ENCODE data around the gene SRGAP3.

Gene SRGAP3

DNA sequence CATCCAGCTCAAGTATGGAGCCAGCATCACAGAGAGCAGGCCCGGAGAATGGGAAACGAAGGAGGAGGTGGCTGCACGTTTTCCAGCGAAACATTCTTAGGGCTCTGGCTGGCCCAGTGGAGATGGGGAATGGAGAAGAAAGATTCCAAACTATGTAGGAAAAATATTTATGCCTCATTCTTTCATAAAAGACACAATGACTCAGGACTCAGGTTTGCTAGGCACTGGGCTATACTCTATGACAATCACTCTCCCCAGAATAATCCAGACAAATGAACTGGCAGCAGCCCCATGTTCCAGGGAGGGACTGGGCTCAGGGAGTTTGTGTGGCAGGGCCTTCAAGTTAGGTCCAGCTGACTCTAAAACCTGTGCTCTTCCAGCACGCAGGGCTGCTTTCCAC is 175.4 kb downstream of the SRGAP3 start:
- H3F3A ChIP-seq (ENCODE audit: low read depth): no peaks in the 10 kb centered on the region
- no peaks in the 10 kb centered on the region for H4K20me1 ChIP-seq (ENCODE audit: insufficient read depth, low read length, poor library complexity, severe bottlenecking)
- no peaks in the 10 kb centered on the region for H3K79me2 ChIP-seq (ENCODE audit: insufficient read depth, low read length)
- no peak overlapping the region for H2AFZ ChIP-seq (ENCODE audit: low read length)
- no peaks in the 10 kb centered on the region for H3K27me3 ChIP-seq (ENCODE audit: insufficient read depth, low read length, poor library complexity, severe bottlenecking)
- no peaks in the 10 kb centered on the region for H3K4me1 ChIP-seq (ENCODE audit: insufficient read depth, low read length, poor library complexity, severe bottlenecking)
- no peak overlapping the region for H3K9ac ChIP-seq (ENCODE audit: low read depth, low read length, poor library complexity, severe bottlenecking)
- no peaks in the 10 kb centered on the region for H3K9me3 ChIP-seq (ENCODE audit: insufficient read depth, low read depth, low read length)
- H3K9me2 ChIP-seq (replicated peaks; ENCODE audit: low read depth, low read length): no peaks in the 10 kb centered on the region
- H3K4me3 ChIP-seq (ENCODE audit: low read length, poor library complexity, severe bottlenecking): no peak overlapping the region
- no peak overlapping the region for H3K4me2 ChIP-seq (ENCODE audit: low read depth, low read length, poor library complexity, severe bottlenecking)
- TF ChIP-seq EZH2phosphoT487 (IDR thresholded peaks at IDR 0.05; ENCODE audit: borderline replicate concordance): no peak
- TF ChIP-seq, protein P1, sequence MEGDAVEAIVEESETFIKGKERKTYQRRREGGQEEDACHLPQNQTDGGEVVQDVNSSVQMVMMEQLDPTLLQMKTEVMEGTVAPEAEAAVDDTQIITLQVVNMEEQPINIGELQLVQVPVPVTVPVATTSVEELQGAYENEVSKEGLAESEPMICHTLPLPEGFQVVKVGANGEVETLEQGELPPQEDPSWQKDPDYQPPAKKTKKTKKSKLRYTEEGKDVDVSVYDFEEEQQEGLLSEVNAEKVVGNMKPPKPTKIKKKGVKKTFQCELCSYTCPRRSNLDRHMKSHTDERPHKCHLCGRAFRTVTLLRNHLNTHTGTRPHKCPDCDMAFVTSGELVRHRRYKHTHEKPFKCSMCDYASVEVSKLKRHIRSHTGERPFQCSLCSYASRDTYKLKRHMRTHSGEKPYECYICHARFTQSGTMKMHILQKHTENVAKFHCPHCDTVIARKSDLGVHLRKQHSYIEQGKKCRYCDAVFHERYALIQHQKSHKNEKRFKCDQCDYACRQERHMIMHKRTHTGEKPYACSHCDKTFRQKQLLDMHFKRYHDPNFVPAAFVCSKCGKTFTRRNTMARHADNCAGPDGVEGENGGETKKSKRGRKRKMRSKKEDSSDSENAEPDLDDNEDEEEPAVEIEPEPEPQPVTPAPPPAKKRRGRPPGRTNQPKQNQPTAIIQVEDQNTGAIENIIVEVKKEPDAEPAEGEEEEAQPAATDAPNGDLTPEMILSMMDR (conservative IDR thresholded peaks at IDR 0.05; ENCODE audit: low read length): no peak
- H3K36me3 ChIP-seq (ENCODE audit: insufficient read depth, low read length): no peaks in the 10 kb centered on the region; the same call in 1 of the 2 replicates

DNA sequence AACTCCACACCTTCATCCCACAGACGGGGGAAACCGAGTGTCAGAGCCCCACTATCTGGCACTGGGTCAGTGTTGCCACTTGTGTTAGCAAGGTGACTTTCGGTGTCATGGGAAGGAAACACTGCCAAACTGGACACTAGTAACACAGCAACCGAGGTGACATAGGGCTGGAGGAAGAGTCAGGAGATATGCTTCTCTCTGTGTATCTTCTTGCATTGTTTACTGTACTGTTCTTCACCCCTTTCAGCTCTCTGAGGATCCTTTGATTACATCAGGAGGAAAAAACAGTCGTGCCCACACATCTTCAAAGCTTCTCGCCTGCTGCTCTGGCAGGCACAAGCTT is 176.8 kb downstream of the SRGAP3 start:
- no peak overlapping the region for H3K9ac ChIP-seq (ENCODE audit: low read depth, low read length, poor library complexity, severe bottlenecking)
- no peaks in the 10 kb centered on the region for H4K20me1 ChIP-seq (ENCODE audit: insufficient read depth, low read length, poor library complexity, severe bottlenecking)
- no peaks in the 10 kb centered on the region for H3F3A ChIP-seq (ENCODE audit: low read depth)
- H2AFZ ChIP-seq (ENCODE audit: low read length): no peak overlapping the region
- H3K27me3 ChIP-seq (ENCODE audit: insufficient read depth, low read length, poor library complexity, severe bottlenecking): no peaks in the 10 kb centered on the region
- no peak overlapping the region for H3K4me3 ChIP-seq (ENCODE audit: low read length, poor library complexity, severe bottlenecking)
- no peak overlapping the region for H3K4me2 ChIP-seq (ENCODE audit: low read depth, low read length, poor library complexity, severe bottlenecking)
- H3K9me3 ChIP-seq (ENCODE audit: insufficient read depth, low read depth, low read length): no peaks in the 10 kb centered on the region
- TF ChIP-seq, protein P1 (conservative IDR thresholded peaks at IDR 0.05; ENCODE audit: low read length): no peak
- no peak for TF ChIP-seq EZH2phosphoT487 (IDR thresholded peaks at IDR 0.05; ENCODE audit: borderline replicate concordance)
- no peaks in the 10 kb centered on the region for H3K9me2 ChIP-seq (replicated peaks; ENCODE audit: low read depth, low read length)
- H3K4me1 ChIP-seq (ENCODE audit: insufficient read depth, low read length, poor library complexity, severe bottlenecking): no peaks in the 10 kb centered on the region
- H3K79me2 ChIP-seq (ENCODE audit: insufficient read depth, low read length): no peaks in the 10 kb centered on the region
- H3K36me3 ChIP-seq (ENCODE audit: insufficient read depth, low read length): no peaks in the 10 kb centered on the region; the same call in 1 of the 2 replicates

DNA sequence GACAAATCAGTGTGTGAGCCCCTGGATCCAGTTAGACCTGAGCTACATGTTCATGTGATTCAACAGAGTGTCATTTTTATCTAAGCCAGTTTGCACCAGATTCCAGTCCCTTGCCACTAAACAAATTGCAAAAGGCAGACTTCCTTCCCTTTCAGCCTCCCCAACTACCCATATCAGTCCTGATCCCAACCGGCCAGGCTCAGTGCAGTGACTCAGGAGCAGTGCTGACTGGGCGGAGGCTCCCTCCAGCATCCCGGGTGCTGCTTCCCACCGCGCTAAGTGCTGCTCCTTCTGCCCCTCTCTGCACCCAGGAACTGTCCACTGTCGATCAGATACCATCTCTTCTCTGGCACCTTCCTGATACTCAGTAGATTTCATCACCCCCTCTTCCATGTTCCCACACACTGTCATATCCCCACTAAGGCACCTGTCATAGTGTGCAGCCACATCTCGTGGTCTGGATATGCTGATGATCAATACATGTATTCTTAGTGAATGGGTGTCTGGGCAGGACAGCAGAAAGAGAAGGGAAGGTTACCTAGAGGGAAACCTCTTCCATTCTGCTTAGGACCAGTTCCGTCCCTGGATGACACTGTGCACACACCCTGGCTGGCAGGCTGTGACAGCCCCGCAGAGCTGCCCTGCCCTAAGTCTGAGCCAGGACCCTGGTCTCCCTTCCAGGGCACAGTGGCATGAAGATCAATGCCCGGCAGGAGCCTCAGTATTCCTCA is 177.3 kb downstream of the SRGAP3 start:
- no peaks in the 10 kb centered on the region for H3K4me1 ChIP-seq (ENCODE audit: insufficient read depth, low read length, poor library complexity, severe bottlenecking)
- H3K9me3 ChIP-seq (ENCODE audit: insufficient read depth, low read depth, low read length): no peaks in the 10 kb centered on the region
- no peak overlapping the region for H3K9ac ChIP-seq (ENCODE audit: low read depth, low read length, poor library complexity, severe bottlenecking)
- TF ChIP-seq, protein P1 (conservative IDR thresholded peaks at IDR 0.05; ENCODE audit: low read length): no peak
- no peak for TF ChIP-seq EZH2phosphoT487 (IDR thresholded peaks at IDR 0.05; ENCODE audit: borderline replicate concordance)
- H3K36me3 ChIP-seq (ENCODE audit: insufficient read depth, low read length): no peaks in the 10 kb centered on the region; the same call in 1 of the 2 replicates
- H3K9me2 ChIP-seq (replicated peaks; ENCODE audit: low read depth, low read length): no peaks in the 10 kb centered on the region
- H3K4me2 ChIP-seq (ENCODE audit: low read depth, low read length, poor library complexity, severe bottlenecking): no peak overlapping the region
- no peaks in the 10 kb centered on the region for H3F3A ChIP-seq (ENCODE audit: low read depth)
- H4K20me1 ChIP-seq (ENCODE audit: insufficient read depth, low read length, poor library complexity, severe bottlenecking): no peaks in the 10 kb centered on the region
- H3K27me3 ChIP-seq (ENCODE audit: insufficient read depth, low read length, poor library complexity, severe bottlenecking): no peaks in the 10 kb centered on the region
- no peaks in the 10 kb centered on the region for H3K79me2 ChIP-seq (ENCODE audit: insufficient read depth, low read length)
- no peak overlapping the region for H3K4me3 ChIP-seq (ENCODE audit: low read length, poor library complexity, severe bottlenecking)
- H2AFZ ChIP-seq (ENCODE audit: low read length): no peak overlapping the region

Measured in Loucy (cell line).